GM10248 (cell line): ENCODE measurements around the gene SNAPC1.

Experiments used
- CTCF ChIA-PET: fragments of 300-600 bp; sonication (Branson Sonifier 250); formaldehyde crosslinking; extraction: SDS; loops from one replicate; lab custom pipeline; 2021; ENCODE audit warnings: antibody characterized with exemption; lab: Yijun Ruan, JAX
- POLR2A ChIA-PET: fragments of 350-650 bp; sonication (Branson Sonifier 250); formaldehyde crosslinking; extraction: SDS; loops from one replicate; lab custom pipeline; 2020; ENCODE audit warnings: antibody characterized with exemption; lab: Yijun Ruan, JAX
- DNase-seq: peaks from one replicate; pipeline ENCODE4 v3.0.0; 2012; ENCODE audit errors: extremely low spot score
- TF ChIP-seq, protein P1 (sequence below): IDR thresholded peaks from 2 replicates; pipeline ENCODE4 v1.5.1; 2012; ENCODE audit warnings: mild to moderate bottlenecking, low read depth; ENCODE audit errors: extremely low read depth, missing control alignments, control extremely low read depth

SNAPC1 gene

DNA sequence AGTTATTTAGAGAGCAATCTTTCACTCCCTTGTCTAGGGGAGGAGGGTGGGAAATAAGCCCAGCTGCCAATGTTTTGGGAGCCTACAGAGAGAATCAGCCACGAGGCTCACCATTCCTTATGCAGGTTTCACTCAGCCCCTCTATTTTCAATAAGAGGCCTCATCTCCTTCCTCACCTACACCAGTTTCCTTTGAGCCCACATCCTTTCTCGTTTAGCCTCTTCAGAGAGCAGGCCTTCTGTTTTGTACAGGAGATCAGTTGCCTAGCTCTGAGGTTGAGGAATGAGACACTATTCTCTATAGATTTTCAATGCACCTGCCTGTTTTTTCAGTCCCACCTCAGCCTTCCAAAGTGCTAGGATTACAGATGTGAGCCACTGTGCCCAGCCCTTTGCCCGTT is 17.9 kb downstream of the SNAPC1 start:
- POLR2A ChIA-PET: no interaction called here
- CTCF ChIA-PET: interaction anchor here (1.3 to 1.9 kb wide), 4 partner anchors 10 to 58 kb away, joined by 3 to 6 read pairs (median 4); no protein-coding TSS in a partner anchor
- DNase-seq: peak; percentile 35
- TF ChIP-seq, protein P1, sequence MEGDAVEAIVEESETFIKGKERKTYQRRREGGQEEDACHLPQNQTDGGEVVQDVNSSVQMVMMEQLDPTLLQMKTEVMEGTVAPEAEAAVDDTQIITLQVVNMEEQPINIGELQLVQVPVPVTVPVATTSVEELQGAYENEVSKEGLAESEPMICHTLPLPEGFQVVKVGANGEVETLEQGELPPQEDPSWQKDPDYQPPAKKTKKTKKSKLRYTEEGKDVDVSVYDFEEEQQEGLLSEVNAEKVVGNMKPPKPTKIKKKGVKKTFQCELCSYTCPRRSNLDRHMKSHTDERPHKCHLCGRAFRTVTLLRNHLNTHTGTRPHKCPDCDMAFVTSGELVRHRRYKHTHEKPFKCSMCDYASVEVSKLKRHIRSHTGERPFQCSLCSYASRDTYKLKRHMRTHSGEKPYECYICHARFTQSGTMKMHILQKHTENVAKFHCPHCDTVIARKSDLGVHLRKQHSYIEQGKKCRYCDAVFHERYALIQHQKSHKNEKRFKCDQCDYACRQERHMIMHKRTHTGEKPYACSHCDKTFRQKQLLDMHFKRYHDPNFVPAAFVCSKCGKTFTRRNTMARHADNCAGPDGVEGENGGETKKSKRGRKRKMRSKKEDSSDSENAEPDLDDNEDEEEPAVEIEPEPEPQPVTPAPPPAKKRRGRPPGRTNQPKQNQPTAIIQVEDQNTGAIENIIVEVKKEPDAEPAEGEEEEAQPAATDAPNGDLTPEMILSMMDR: no peak

DNA sequence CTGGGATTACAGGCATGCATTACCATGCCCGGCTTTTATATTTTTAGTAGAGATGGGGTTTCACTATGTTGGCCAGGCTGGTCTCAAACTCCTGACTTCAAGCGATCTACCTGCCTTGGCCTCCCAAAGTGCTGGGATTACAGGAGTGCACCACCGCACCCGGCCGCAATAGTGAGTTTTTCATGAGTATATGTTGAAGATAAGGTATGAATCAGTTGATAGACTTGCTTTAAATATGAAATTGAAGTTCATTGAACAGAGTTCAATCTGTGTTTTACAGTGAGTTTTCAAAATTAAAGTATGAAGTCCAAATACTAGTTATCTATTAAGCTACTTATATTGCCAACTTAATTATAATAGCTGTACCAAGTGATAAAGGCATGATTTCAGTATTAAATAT is 35.1 kb downstream of the SNAPC1 start:
- POLR2A ChIA-PET: no interaction called here
- TF ChIP-seq, protein P1: no peak
- no peak for DNase-seq
- CTCF ChIA-PET: interaction anchor here (1.2 kb wide), 1 partner anchor 17 kb away, joined by 3 read pairs; no protein-coding TSS in a partner anchor

DNA sequence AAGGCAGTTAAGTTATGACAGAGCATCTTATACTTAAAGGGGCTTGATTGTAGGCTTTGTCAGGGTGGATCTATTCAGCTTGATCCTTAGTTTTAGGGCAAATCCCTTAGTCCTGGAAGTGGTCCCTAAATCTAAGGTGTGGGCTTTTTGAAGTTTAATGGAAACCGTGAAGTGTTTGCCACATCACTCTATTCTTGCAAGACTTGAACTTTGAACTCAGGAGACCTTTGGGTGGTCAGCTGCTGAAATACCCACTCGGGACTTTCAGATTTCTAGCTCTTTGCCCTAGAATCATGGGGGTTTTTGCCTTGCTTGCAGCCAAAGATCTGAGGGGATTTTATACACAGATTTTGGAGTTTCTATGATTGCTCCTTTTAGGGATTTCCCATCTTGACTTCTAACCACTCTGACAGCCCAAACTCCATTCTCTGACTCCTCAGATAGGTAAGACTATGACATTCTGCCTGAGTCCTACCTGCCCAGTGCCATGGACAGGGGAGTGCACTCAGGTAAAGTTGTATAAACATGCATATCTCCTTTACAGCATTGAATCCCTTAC is 39.9 kb downstream of the SNAPC1 start:
- POLR2A ChIA-PET: no interaction called here
- DNase-seq: no peak
- CTCF ChIA-PET: interaction anchor here (2.0 kb wide), 1 partner anchor 35 kb away, joined by 7 read pairs; no protein-coding TSS in a partner anchor
- TF ChIP-seq, protein P1: no peak

DNA sequence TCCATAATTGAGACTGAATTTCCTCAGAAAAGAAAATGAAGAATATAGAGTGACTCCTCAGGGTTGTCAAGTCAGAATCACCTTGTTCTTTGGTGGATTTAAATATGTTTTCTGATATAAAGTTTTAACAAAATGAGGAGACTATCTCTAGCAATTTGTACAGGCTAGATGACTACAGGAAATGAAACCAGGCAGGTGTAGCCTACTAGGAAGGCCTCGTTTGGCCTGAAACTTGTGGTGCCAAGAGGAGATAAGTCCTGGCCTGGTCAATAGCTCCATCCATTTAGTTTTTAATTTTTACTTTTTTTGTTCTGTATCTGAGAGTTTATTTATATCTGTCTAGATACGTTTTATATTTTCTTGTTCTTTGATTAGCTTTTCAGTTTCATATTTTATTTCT is 41.5 kb downstream of the SNAPC1 start:
- no peak for DNase-seq
- ChIA-PET CTCF (interaction anchor here (0.8 to 2.6 kb wide), 3 partner anchors 17 to 34 kb away, joined by 3 to 13 read pairs (median 3); no protein-coding TSS in a partner anchor), POLR2A (interaction anchor here (0.6 kb wide), 1 partner anchor 86 kb away, joined by 5 read pairs; no protein-coding TSS in a partner anchor)
- TF ChIP-seq, protein P1: no peak

DNA sequence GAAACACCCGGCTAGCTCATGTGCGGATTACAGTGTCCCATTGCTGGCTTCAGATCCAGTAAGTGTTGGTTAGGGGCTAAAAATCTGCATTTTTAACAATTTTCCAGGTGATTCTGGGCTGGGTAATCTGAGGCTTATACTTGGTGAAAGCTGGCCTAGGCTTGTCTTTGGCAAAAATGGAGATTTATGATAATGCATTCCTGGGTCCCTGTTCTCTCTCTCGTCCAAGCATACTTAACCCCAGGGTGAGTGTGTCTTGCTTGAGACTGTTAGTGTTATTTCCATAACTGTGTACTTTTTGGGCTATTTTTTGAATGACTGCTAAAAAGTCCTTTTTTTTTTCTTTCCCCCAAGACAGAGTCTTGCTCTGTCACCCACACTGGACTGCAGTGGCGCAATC is 43.2 kb downstream of the SNAPC1 start:
- TF ChIP-seq, protein P1: no peak
- ChIA-PET CTCF (interaction anchor here (2.6 kb wide), 1 partner anchor 32 kb away, joined by 13 read pairs; no protein-coding TSS in a partner anchor), POLR2A (no interaction called here)
- no peak for DNase-seq

DNA sequence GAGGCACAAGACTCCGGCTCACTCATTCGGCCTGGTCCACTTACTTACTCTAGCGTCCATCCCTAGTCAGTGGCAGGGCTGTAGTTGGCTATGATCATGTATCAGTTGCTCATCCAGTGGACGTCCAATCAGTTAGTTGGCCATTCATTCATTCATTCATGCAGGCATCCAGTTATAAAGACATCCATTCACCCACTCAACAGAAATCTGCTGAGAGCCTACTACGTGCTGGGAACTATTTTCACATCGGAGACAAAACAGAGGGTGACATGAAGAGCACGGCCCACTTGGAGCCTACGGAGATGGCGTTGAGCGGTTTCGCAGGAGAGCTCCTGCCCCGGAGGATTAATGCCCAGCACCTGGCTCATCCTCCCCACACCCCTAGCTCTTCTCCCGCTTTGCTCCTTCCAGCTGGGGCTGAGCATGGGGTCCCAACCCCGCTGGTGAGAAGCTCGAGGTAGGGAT is 49.7 kb downstream of the SNAPC1 start:
- TF ChIP-seq, protein P1: no peak
- DNase-seq: no peak
- CTCF ChIA-PET: no interaction called here
- POLR2A ChIA-PET: no interaction called here
